Fibroblast of lung (primary cell): ENCODE measurements around the gene CES2. TPM values are rescaled to one million over a fixed set of nuclear protein-coding genes. Genes with fewer than 3 reads are reported as not detected.
A peak's percentile ranks its signal among the peaks of the same experiment; 100 is the strongest.

Experiments
- DNase-seq, 2 donors: peaks; one replicate each; pipeline versions ENCODE4 v3.0.0 to v3.0.0-alpha.2; 2010; ENCODE audit warnings: low read depth in 2 of 2
- H2AFZ ChIP-seq: 2 replicates; pipeline ENCODE4 v1.5.1; 2012; ENCODE audit warnings: low read length, control low read depth, inconsistent platforms
- H3K27ac ChIP-seq: 2 replicates; pipeline ENCODE4 v1.5.1; 2011; ENCODE audit warnings: low read length, control low read depth; ENCODE audit not compliant: insufficient read depth
- H3K27me3 ChIP-seq: 2 replicates; pipeline ENCODE4 v1.5.1; 2011; ENCODE audit warnings: mild to moderate bottlenecking, low read length; ENCODE audit not compliant: control insufficient read depth, insufficient read depth
- H3K36me3 ChIP-seq: 2 replicates; pipeline ENCODE4 v1.5.1; 2011; ENCODE audit warnings: low read length; ENCODE audit not compliant: control insufficient read depth, insufficient read depth
- H3K4me1 ChIP-seq: 2 replicates; pipeline ENCODE4 v1.5.1; 2011; ENCODE audit warnings: low read length; ENCODE audit not compliant: control insufficient read depth, insufficient read depth; ENCODE audit errors: extremely low read depth
- H3K4me2 ChIP-seq: 2 replicates; pipeline ENCODE4 v1.5.1; 2011; ENCODE audit warnings: low read length, control low read depth; ENCODE audit not compliant: insufficient read depth; ENCODE audit errors: extremely low read depth
- H3K4me3 ChIP-seq, 4 experiments: fragments of 200-600 bp in 1 of 4; sonication (generic) in 1 of 4; replicated peaks in 1 of 4; 2 replicates each; pipeline ENCODE4 v1.5.1; 2011 to 2016; ENCODE audit warnings: low read length in 4 of 4, low read depth in 3 of 4, mild to moderate bottlenecking in 3 of 4, control low read depth in 2 of 4, inconsistent platforms in 1 of 4, mixed read lengths in 1 of 4; ENCODE audit not compliant: insufficient read depth in 1 of 4; ENCODE audit errors: control extremely low read depth in 1 of 4
- H3K79me2 ChIP-seq: 2 replicates; pipeline ENCODE4 v1.5.1; 2012; ENCODE audit warnings: mild to moderate bottlenecking, low read length, inconsistent platforms; ENCODE audit not compliant: control insufficient read depth, insufficient read depth
- H3K9ac ChIP-seq: 2 replicates; pipeline ENCODE4 v1.5.1; 2011; ENCODE audit warnings: mild to moderate bottlenecking, low read length, control low read depth; ENCODE audit not compliant: insufficient read depth
- H3K9me3 ChIP-seq: 2 replicates; pipeline ENCODE4 v1.5.1; 2012; ENCODE audit warnings: low read depth, low read length; ENCODE audit not compliant: control insufficient read depth, insufficient read depth
- H4K20me1 ChIP-seq: 2 replicates; pipeline ENCODE4 v1.5.1; 2011; ENCODE audit warnings: low read length; ENCODE audit not compliant: control insufficient read depth, insufficient read depth; ENCODE audit errors: extremely low read depth
- EZH2 ChIP-seq: IDR thresholded peaks from 2 replicates; pipeline ENCODE4 v1.5.1; 2012; ENCODE audit warnings: low read length, control low read depth, mild to moderate bottlenecking; ENCODE audit errors: missing control alignments
- polyA plus RNA-seq, 2 donors: library from polyadenylated mRNA; depleted of rRNA in 1 of 2; stranded (reverse) in 1 of 2; unstranded in 1 of 2; fragments of >200 nt; gene quantifications; 2 replicates each; pipeline ENCODE4 v1.2.1, GENCODE V29; 2011 to 2012; ENCODE audit warnings: missing spikeins in 1 of 2
- total RNA-seq: library from RNA; depleted of rRNA; stranded (reverse); fragments of >200 nt; gene quantifications from 2 replicates; pipeline ENCODE4 v1.2.1, GENCODE V29; 2014
- TF ChIP-seq, protein P1 (sequence below), 2 donors: IDR thresholded peaks in 1 of 2; conservative IDR thresholded peaks in 1 of 2; 1 replicate in 1 of 2; 2 replicates in 1 of 2; pipeline ENCODE4 v1.5.1; 2011 to 2012; ENCODE audit warnings: low read length in 2 of 2, control low read depth in 1 of 2, inconsistent platforms in 1 of 2, low read depth in 1 of 2, mild to moderate bottlenecking in 1 of 2

Gene CES2
- total and polyA plus RNA-seq, 2 donors (not counting 1 experiment from before 2014, with no cell fraction given), result 22.9 to 47.6 TPM

DNA sequence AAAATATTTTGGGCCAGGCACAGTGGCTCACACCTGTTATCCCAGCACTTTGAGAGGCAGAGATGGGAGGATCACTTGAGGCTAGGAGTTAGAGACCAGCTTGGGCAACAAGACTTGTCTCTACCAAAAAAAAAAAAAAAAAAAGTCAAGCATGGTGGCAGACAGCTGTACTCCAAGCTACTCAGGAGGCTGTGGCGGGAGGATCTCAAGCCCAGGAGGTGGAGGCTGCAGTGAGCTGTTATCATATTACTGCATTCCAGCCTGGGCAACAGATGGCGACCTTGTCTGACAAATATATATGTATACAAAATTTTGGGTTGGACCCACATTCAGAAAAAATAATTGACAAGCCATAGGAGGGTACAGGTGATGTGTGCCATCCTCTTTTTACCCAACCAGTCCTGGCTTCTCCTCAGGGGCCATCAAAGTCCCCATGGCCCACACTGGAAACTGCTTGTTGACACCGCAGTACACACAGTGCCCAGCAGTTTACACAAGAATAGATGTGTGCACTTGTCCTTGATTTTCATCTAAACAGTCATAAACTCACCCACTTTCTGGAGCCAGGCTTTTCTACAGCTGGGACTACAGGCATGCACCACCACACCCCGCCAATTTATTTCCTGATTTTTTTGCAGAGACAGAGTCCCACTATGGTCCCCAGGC is 1.7 kb downstream of the CES2 start:
- Histone ChIP-seq H3K4me3 (peak overlapping the region in 1 of 4 experiments; percentile 14), H3K79me2 (peaks cover 33% of the 10 kb centered on the region), H3K4me2 (no peak overlapping the region), H3K27me3 (no peaks in the 10 kb centered on the region), H3K9me3 (no peaks in the 10 kb centered on the region), H3K27ac (no peak overlapping the region), H3K4me1 (peaks cover 6% of the 10 kb centered on the region), H2AFZ (no peak overlapping the region), H3K36me3 (peaks cover 10% of the 10 kb centered on the region), H4K20me1 (no peaks in the 10 kb centered on the region), H3K9ac (no peak overlapping the region)
- DNase-seq, result no peak
- TF ChIP-seq, protein P1, sequence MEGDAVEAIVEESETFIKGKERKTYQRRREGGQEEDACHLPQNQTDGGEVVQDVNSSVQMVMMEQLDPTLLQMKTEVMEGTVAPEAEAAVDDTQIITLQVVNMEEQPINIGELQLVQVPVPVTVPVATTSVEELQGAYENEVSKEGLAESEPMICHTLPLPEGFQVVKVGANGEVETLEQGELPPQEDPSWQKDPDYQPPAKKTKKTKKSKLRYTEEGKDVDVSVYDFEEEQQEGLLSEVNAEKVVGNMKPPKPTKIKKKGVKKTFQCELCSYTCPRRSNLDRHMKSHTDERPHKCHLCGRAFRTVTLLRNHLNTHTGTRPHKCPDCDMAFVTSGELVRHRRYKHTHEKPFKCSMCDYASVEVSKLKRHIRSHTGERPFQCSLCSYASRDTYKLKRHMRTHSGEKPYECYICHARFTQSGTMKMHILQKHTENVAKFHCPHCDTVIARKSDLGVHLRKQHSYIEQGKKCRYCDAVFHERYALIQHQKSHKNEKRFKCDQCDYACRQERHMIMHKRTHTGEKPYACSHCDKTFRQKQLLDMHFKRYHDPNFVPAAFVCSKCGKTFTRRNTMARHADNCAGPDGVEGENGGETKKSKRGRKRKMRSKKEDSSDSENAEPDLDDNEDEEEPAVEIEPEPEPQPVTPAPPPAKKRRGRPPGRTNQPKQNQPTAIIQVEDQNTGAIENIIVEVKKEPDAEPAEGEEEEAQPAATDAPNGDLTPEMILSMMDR (conservative IDR thresholded peaks at IDR 0.05 in 1 of 2, IDR thresholded peaks at IDR 0.05 in 1 of 2; ENCODE audit: low read depth in 1 of 2, low read length in 2 of 2), result no peak
- no peak for TF ChIP-seq EZH2

DNA sequence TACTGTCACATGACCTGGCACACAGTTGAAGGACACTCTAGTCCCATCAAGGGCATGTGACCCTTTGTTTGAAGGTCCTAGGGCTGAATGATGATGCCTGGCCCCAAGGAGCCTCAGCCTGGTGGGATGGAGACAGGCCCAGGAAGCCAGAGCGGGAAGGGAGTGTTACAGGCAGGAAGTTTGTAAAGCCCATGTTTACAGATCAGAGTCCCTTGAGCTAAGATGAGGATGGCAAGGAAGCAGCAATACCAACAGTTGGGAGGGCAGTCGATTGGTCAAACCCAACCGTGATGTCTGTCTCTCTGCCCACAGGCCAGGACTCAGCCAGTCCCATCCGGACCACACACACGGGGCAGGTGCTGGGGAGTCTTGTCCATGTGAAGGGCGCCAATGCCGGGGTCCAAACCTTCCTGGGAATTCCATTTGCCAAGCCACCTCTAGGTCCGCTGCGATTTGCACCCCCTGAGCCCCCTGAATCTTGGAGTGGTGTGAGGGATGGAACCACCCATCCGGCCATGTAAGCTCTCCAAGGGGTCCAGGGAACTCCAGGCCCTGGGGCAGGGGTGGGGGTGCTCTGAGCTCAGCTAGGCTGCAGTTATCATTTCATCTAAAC is 2.5 kb downstream of the CES2 start:
- Histone ChIP-seq H3K4me3 (no peak overlapping the region), H3K27me3 (no peaks in the 10 kb centered on the region), H3K79me2 (peaks cover 31% of the 10 kb centered on the region), H2AFZ (no peak overlapping the region), H3K9me3 (no peaks in the 10 kb centered on the region), H3K4me1 (peaks cover 6% of the 10 kb centered on the region), H3K4me2 (no peak overlapping the region), H4K20me1 (no peaks in the 10 kb centered on the region), H3K36me3 (peaks cover 17% of the 10 kb centered on the region), H3K9ac (no peak overlapping the region), H3K27ac (no peak overlapping the region)
- no peak for TF ChIP-seq EZH2
- TF ChIP-seq, protein P1 (conservative IDR thresholded peaks at IDR 0.05 in 1 of 2, IDR thresholded peaks at IDR 0.05 in 1 of 2; ENCODE audit: low read depth in 1 of 2, low read length in 2 of 2), result no peak
- no peak for DNase-seq

DNA sequence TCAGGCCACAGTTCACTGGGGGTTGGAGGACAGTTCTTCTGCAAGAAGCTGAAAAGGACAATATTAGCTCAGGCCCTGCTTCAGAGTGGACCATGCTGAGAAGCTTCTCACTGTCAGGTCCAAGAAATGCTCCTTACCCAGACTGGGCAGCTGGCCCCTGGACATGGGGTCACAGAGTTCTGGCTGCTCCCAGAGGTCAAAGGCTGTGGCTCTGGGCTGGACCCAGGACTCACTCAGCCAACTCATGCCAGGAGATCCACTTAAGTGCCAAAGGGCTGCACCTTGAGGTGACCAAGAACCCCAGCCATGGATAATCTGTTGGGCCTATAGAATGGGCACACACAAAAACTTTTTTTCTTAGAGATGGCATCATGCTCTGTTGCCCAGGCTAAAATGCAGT is 4.0 kb downstream of the CES2 start:
- no peak for DNase-seq
- H2AFZ ChIP-seq, result no peak overlapping the region
- H3K79me2 ChIP-seq, result peaks cover 21% of the 10 kb centered on the region
- peaks cover 6% of the 10 kb centered on the region for H3K4me1 ChIP-seq
- no peak overlapping the region for H3K27ac ChIP-seq
- no peak overlapping the region for H3K4me2 ChIP-seq
- TF ChIP-seq EZH2, result no peak
- TF ChIP-seq, protein P1 (conservative IDR thresholded peaks at IDR 0.05 in 1 of 2, IDR thresholded peaks at IDR 0.05 in 1 of 2; ENCODE audit: low read depth in 1 of 2, low read length in 2 of 2), result no peak
- H3K9ac ChIP-seq, result no peak overlapping the region
- no peaks in the 10 kb centered on the region for H3K27me3 ChIP-seq
- H3K36me3 ChIP-seq, result peaks cover 24% of the 10 kb centered on the region
- no peaks in the 10 kb centered on the region for H3K9me3 ChIP-seq
- no peaks in the 10 kb centered on the region for H4K20me1 ChIP-seq
- H3K4me3 ChIP-seq, result no peak overlapping the region
